Liver (tissue), 9 donors: Measurements from ENCODE around the gene SPRYD3. TPM values are rescaled to one million over a fixed set of nuclear protein-coding genes. Genes with fewer than 3 reads are reported as not detected.

Experiments
- DNase-seq: peaks from one replicate; pipeline ENCODE4 v3.0.0-alpha.2; 2017; ENCODE audit warnings: low spot score
- H3K27ac ChIP-seq, 2 donors: one replicate each; pipeline ENCODE4 v1.7.0; 2013; ENCODE audit warnings: inconsistent platforms in 2 of 2, low read length in 2 of 2, control low read depth in 1 of 2, low read depth in 1 of 2, mild to moderate bottlenecking in 1 of 2
- H3K27me3 ChIP-seq, 4 donors: one replicate each; pipeline versions ENCODE4 v1.6.1 to v1.7.0; 2013; ENCODE audit warnings: low read length in 3 of 4, inconsistent platforms in 1 of 4, mild to moderate bottlenecking in 1 of 4, moderate library complexity in 1 of 4; ENCODE audit not compliant: control insufficient read depth in 4 of 4, insufficient read depth in 4 of 4
- H3K36me3 ChIP-seq, 4 donors: one replicate each; pipeline versions ENCODE4 v1.6.1 to v1.7.0; 2013; ENCODE audit warnings: low read length in 3 of 4, mild to moderate bottlenecking in 3 of 4, low read depth in 1 of 4, moderate library complexity in 1 of 4; ENCODE audit not compliant: control insufficient read depth in 4 of 4, insufficient read depth in 3 of 4
- H3K4me1 ChIP-seq, 4 donors: one replicate each; pipeline versions ENCODE4 v1.6.1 to v1.7.0; 2013; ENCODE audit warnings: low read length in 3 of 4, mild to moderate bottlenecking in 3 of 4, moderate library complexity in 1 of 4; ENCODE audit not compliant: control insufficient read depth in 4 of 4, insufficient read depth in 4 of 4
- H3K4me3 ChIP-seq, 3 donors: one replicate each; pipeline versions ENCODE4 v1.6.1 to v1.7.0; 2013; ENCODE audit warnings: low read length in 3 of 3, control low read depth in 1 of 3, low read depth in 1 of 3, mild to moderate bottlenecking in 1 of 3
- H3K9ac ChIP-seq, 2 donors: one replicate each; pipeline ENCODE4 v1.7.0; 2013; ENCODE audit warnings: low read length in 2 of 2, mild to moderate bottlenecking in 2 of 2, moderate library complexity in 2 of 2, control low read depth in 1 of 2, low read depth in 1 of 2
- H3K9me3 ChIP-seq, 4 donors: one replicate each; pipeline versions ENCODE4 v1.6.1 to v1.7.0; 2013; ENCODE audit warnings: low read length in 3 of 4; ENCODE audit not compliant: control insufficient read depth in 4 of 4
- EGR1 ChIP-seq, 2 donors: IDR thresholded peaks; 2 replicates each; pipeline ENCODE4 v1.6.1; 2016 to 2018; ENCODE audit warnings: antibody characterized with exemption in 2 of 2, low read depth in 2 of 2
- FOXA1 ChIP-seq: IDR thresholded peaks from 2 replicates; pipeline ENCODE4 v1.6.1; 2016; ENCODE audit warnings: antibody characterized with exemption
- FOXA2 ChIP-seq: IDR thresholded peaks from 2 replicates; pipeline ENCODE4 v1.6.1; 2016; ENCODE audit warnings: antibody characterized with exemption
- GABPA ChIP-seq, 2 donors: IDR thresholded peaks in 1 of 2; conservative IDR thresholded peaks in 1 of 2; 2 replicates each; pipeline ENCODE4 v1.6.1; 2016; ENCODE audit warnings: antibody characterized with exemption in 2 of 2, mild to moderate bottlenecking in 1 of 2, moderate library complexity in 1 of 2
- HNF4A ChIP-seq, 2 donors: conservative IDR thresholded peaks; 2 replicates each; pipeline ENCODE4 v1.6.1; 2016; ENCODE audit warnings: antibody characterized with exemption in 2 of 2, mild to moderate bottlenecking in 2 of 2
- HNF4G ChIP-seq: IDR thresholded peaks from 2 replicates; pipeline ENCODE4 v1.6.1; 2016; ENCODE audit warnings: antibody characterized with exemption
- JUND ChIP-seq, 2 donors: IDR thresholded peaks; 2 replicates each; pipeline ENCODE4 v1.6.1; 2016; ENCODE audit warnings: antibody characterized with exemption in 2 of 2
- NR2F2 ChIP-seq: IDR thresholded peaks from 2 replicates; pipeline ENCODE4 v1.6.1; 2016; ENCODE audit warnings: antibody characterized with exemption
- RAD21 ChIP-seq, 2 donors: IDR thresholded peaks; 2 replicates each; pipeline ENCODE4 v1.6.1; 2016; ENCODE audit warnings: antibody characterized with exemption in 2 of 2, mild to moderate bottlenecking in 2 of 2
- RXRA ChIP-seq, 2 donors: IDR thresholded peaks; 2 replicates each; pipeline ENCODE4 v1.6.1; 2017 to 2018; ENCODE audit warnings: antibody characterized with exemption in 2 of 2, mild to moderate bottlenecking in 1 of 2
- SP1 ChIP-seq: IDR thresholded peaks from 2 replicates; pipeline ENCODE4 v1.6.1; 2018; ENCODE audit warnings: antibody characterized with exemption, mild to moderate bottlenecking
- TAF1 ChIP-seq: conservative IDR thresholded peaks from 2 replicates; pipeline ENCODE4 v1.6.1; 2016; ENCODE audit warnings: antibody characterized with exemption, mild to moderate bottlenecking
- YY1 ChIP-seq: IDR thresholded peaks from 2 replicates; pipeline ENCODE4 v1.6.1; 2016; ENCODE audit warnings: antibody characterized with exemption, mild to moderate bottlenecking
- whole genome bisulfite sequencing: extraction: QIAGEN DNeasy Blood & Tissue Kit; methylation state at CpG from one replicate; pipeline ENCODE4 v1.1.7; 2013; 5-methylcytosine and 5-hydroxymethylcytosine counted together
- polyA plus RNA-seq, 2 donors: library from polyadenylated mRNA; stranded (reverse) in 1 of 2; unstranded in 1 of 2; fragments of 200-250 nt in 1 of 2; fragments of >200 nt in 1 of 2; fragmentation: Nextera tagmentation in 1 of 2; extraction: Ambion mirVana in 1 of 2; gene quantifications; one replicate each; pipeline versions ENCODE4 v1.2.1 to v1.2.3, GENCODE V29; 2013 to 2015
- total RNA-seq, 2 donors: library from RNA; depleted of rRNA; stranded (reverse); fragments of >200 nt; gene quantifications; one replicate each; pipeline ENCODE4 v1.2.3, GENCODE V29; 2014
- TF ChIP-seq, protein P1 (sequence below): IDR thresholded peaks from 2 replicates; pipeline ENCODE4 v1.6.1; 2016; ENCODE audit warnings: antibody characterized with exemption
- TF ChIP-seq, protein P2 (sequence below): IDR thresholded peaks from 2 replicates; pipeline ENCODE4 v1.6.1; 2016; ENCODE audit warnings: antibody characterized with exemption, mild to moderate bottlenecking
- TF ChIP-seq, protein P3 (sequence below): fragments of 150-350 bp; IDR thresholded peaks from 2 replicates; pipeline ENCODE4 v1.5.1; 2017; ENCODE audit warnings: improper control_type of control experiment, low read depth, low read length; ENCODE audit not compliant: missing input control
- TF ChIP-seq, protein P4 (sequence below): IDR thresholded peaks from 2 replicates; pipeline ENCODE4 v1.6.1; 2016; ENCODE audit warnings: antibody characterized with exemption
- TF ChIP-seq, protein P5 (sequence below): IDR thresholded peaks from 2 replicates; pipeline ENCODE4 v1.6.1; 2016; ENCODE audit warnings: antibody characterized with exemption
- donor health status: healthy.
- donor health status: healthy.
- donor health status: healthy.
- donor health status: healthy.
- donor health status: healthy.

SPRYD3 gene
- total and polyA plus RNA-seq, 4 donors = 6.0 to 20.3 (median 13.3) TPM

DNA sequence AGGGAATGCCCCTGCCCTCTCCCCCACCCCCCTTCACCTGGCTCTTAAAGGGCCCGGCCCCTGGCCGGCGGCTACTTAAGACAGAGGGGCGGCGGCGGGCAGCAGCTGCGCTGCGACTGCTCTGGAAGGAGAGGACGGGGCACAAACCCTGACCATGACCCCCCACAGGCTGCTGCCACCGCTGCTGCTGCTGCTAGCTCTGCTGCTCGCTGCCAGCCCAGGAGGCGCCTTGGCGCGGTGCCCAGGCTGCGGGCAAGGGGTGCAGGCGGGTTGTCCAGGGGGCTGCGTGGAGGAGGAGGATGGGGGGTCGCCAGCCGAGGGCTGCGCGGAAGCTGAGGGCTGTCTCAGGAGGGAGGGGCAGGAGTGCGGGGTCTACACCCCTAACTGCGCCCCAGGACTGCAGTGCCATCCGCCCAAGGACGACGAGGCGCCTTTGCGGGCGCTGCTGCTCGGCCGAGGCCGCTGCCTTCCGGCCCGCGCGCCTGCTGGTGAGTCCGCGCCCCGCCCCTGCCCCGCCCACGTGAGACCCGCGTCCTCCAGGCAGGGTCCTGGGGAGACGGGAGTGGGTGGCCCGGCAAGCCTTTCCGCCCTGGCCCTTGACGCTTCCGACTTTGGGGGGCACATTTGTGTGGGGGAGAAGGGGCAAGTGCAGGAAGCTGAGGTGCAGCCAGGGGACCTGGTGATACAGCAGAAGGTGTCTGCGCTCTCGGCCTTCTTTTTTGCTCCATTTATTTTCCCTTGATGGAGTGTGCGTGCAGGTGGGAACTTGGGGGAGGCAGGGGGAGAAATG is 18.6 kb upstream of the SPRYD3 start, which contains the start of gene IGFBP6:
Gene IGFBP6, plus strand, starts transcription at position 104 of the 790 bp plus-strand sequence. Its CDS starts 51 bp downstream, at position 155.
- peak within 1 kb of the TSS; percentile 64 to 71 for H3K27ac ChIP-seq
- WGBS = 5% methylated on average over 51 of the region's 51 CpGs
- peak within 1 kb of the TSS in 2 of 3 donors; percentile 41 to 55 for H3K4me3 ChIP-seq
- no peaks in the 10 kb centered on the region for H3K36me3 ChIP-seq
- peaks cover 10 to 28% (median 18%) of the 10 kb centered on the region in 4 donors for H3K4me1 ChIP-seq
- H3K9me3 ChIP-seq = no peaks in the 10 kb centered on the region
- no peak for DNase-seq
- TF ChIP-seq RAD21 (IDR thresholded peaks at IDR 0.05) (no peak), GABPA (IDR thresholded peaks at IDR 0.05 in 1 of 2, conservative IDR thresholded peaks at IDR 0.05 in 1 of 2) (no peak), RXRA (IDR thresholded peaks at IDR 0.05) (no peak), FOXA2 (no peak), FOXA1 (no peak), YY1 (no peak), SP1 (no peak), JUND (IDR thresholded peaks at IDR 0.05) (no peak), TAF1 (no peak), NR2F2 (no peak), HNF4A (conservative IDR thresholded peaks at IDR 0.05) (no peak), EGR1 (IDR thresholded peaks at IDR 0.05; ENCODE audit: low read depth in 2 of 2) (no peak), HNF4G (no peak)
- TF ChIP-seq, protein P1, sequence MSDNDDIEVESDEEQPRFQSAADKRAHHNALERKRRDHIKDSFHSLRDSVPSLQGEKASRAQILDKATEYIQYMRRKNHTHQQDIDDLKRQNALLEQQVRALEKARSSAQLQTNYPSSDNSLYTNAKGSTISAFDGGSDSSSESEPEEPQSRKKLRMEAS = no peak
- TF ChIP-seq, protein P2, sequence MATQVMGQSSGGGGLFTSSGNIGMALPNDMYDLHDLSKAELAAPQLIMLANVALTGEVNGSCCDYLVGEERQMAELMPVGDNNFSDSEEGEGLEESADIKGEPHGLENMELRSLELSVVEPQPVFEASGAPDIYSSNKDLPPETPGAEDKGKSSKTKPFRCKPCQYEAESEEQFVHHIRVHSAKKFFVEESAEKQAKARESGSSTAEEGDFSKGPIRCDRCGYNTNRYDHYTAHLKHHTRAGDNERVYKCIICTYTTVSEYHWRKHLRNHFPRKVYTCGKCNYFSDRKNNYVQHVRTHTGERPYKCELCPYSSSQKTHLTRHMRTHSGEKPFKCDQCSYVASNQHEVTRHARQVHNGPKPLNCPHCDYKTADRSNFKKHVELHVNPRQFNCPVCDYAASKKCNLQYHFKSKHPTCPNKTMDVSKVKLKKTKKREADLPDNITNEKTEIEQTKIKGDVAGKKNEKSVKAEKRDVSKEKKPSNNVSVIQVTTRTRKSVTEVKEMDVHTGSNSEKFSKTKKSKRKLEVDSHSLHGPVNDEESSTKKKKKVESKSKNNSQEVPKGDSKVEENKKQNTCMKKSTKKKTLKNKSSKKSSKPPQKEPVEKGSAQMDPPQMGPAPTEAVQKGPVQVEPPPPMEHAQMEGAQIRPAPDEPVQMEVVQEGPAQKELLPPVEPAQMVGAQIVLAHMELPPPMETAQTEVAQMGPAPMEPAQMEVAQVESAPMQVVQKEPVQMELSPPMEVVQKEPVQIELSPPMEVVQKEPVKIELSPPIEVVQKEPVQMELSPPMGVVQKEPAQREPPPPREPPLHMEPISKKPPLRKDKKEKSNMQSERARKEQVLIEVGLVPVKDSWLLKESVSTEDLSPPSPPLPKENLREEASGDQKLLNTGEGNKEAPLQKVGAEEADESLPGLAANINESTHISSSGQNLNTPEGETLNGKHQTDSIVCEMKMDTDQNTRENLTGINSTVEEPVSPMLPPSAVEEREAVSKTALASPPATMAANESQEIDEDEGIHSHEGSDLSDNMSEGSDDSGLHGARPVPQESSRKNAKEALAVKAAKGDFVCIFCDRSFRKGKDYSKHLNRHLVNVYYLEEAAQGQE = no peak
- TF ChIP-seq, protein P3, sequence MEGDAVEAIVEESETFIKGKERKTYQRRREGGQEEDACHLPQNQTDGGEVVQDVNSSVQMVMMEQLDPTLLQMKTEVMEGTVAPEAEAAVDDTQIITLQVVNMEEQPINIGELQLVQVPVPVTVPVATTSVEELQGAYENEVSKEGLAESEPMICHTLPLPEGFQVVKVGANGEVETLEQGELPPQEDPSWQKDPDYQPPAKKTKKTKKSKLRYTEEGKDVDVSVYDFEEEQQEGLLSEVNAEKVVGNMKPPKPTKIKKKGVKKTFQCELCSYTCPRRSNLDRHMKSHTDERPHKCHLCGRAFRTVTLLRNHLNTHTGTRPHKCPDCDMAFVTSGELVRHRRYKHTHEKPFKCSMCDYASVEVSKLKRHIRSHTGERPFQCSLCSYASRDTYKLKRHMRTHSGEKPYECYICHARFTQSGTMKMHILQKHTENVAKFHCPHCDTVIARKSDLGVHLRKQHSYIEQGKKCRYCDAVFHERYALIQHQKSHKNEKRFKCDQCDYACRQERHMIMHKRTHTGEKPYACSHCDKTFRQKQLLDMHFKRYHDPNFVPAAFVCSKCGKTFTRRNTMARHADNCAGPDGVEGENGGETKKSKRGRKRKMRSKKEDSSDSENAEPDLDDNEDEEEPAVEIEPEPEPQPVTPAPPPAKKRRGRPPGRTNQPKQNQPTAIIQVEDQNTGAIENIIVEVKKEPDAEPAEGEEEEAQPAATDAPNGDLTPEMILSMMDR = no peak
- TF ChIP-seq, protein P4, sequence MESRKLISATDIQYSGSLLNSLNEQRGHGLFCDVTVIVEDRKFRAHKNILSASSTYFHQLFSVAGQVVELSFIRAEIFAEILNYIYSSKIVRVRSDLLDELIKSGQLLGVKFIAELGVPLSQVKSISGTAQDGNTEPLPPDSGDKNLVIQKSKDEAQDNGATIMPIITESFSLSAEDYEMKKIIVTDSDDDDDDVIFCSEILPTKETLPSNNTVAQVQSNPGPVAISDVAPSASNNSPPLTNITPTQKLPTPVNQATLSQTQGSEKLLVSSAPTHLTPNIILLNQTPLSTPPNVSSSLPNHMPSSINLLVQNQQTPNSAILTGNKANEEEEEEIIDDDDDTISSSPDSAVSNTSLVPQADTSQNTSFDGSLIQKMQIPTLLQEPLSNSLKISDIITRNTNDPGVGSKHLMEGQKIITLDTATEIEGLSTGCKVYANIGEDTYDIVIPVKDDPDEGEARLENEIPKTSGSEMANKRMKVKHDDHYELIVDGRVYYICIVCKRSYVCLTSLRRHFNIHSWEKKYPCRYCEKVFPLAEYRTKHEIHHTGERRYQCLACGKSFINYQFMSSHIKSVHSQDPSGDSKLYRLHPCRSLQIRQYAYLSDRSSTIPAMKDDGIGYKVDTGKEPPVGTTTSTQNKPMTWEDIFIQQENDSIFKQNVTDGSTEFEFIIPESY = no peak
- TF ChIP-seq, protein P5, sequence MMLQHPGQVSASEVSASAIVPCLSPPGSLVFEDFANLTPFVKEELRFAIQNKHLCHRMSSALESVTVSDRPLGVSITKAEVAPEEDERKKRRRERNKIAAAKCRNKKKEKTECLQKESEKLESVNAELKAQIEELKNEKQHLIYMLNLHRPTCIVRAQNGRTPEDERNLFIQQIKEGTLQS = no peak
- no peaks in the 10 kb centered on the region for H3K27me3 ChIP-seq
- peak within 1 kb of the TSS in 1 of 2 donors; percentile 35 for H3K9ac ChIP-seq
